NCI-H524 treated with DMSO at 0.1 percent for 48 hours (cell line): ENCODE measurements around the gene ZNF777.
A peak's percentile ranks its signal among the peaks of the same experiment; 100 is the strongest.

Source experiments
- DNase-seq: peaks from one replicate; lab custom pipeline; 2025; lab: John Stamatoyannopoulos, UW

ZNF777 gene

DNA sequence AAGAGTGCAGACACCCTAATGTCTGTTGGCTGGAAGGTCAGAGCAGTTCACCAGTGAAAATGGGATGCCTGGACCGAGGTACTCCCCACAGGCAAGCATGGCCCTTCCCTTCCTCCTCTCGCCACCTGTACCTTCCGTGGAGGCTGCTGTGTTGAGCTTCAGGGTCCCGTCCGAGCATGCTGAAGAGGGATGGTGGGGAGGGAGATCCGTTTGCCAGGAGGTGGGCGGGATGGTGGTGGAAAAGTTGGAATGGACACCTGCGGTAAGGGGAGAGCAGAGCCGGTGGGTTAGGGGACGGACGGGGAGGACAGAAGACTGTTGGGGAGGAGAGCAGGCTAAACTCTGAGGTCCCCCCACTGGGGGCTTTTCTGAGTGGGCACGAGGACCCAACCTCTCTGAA is 15.9 kb upstream of the ZNF777 start:
- DNase-seq, result no peak

DNA sequence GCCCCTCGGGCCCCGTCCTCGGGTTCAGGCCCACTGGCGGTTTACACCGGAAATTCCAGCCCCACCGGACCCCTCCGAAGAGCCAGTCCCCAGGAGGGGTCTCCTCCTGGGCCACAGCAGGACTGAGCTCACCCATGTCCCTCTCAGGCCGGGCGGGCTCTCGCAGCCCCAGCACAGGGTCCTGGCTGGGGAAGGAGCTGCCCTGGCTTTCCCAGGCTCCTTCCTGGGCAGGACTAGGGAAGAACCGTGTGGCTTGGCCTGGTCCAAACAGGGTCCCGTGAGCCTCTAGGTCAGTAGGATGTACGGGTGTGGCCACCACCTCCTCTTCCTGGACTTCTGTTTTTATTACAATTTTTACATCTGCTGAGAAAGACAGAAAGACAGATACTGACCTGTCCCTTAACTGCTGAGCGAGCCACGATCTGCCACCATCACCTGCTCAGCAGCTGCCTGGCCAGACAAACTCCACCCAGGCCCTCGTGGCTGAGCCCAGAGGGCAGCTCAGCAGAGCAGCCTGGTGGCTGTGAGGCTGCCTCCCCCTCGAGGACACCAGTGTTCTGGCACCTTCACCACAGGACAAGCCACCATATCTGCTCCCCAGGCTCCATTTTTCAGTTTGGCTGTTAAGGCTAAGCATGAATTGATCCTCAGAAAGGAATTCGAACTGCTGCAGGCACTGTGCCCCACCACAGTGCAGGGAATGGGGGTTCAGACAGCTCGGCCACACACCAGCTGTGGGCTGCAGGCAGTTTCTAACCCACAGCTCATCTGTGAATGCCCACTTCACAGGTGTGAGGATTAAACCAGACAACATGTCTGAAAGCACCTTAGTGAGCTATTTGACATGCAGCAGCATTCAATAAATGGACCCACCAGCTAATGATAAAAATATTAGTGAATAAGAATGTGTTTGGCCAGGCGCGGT is 14.5 kb upstream of the ZNF777 start:
- no peak for DNase-seq

DNA sequence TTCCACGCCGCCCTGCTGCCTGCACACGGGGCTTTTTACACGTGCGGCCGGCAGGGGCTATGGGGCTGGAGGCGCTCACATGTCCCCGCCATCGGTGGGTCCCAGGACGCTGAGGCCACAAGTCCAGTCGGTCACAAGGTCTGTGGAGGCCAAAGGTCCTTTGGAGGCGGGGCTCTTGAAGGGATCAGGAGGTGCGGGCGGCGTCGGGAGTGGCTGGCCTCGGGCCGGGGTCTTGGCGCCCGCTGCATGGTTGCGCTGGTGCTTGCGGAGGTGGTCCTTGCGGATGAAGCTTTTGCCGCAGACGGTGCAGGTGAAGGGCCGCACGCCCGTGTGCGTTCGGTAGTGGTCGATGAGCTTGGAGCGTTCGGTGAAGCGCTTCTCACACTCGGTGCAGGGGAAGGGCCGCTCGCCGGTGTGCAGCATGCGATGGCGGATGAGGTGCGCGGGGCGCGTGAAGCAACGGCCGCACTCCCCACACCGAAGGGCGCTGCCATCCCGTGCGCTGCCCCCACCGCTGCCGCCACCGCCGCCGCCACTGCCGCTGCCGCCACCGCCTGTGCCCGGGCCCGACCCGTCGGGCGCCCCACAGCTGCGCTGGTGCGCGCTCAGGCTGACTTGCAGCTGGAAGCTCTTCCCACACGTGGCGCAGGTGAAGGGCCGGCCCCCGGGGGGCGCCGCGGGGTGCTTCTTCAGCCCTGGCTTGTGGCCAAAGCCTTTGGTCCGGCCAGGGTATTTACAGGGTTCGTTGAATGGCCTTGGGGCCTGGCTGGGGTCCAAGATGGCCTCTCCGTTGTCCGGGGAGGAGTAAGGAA is 13.7 kb upstream of the ZNF777 start:
- DNase-seq, result no peak

DNA sequence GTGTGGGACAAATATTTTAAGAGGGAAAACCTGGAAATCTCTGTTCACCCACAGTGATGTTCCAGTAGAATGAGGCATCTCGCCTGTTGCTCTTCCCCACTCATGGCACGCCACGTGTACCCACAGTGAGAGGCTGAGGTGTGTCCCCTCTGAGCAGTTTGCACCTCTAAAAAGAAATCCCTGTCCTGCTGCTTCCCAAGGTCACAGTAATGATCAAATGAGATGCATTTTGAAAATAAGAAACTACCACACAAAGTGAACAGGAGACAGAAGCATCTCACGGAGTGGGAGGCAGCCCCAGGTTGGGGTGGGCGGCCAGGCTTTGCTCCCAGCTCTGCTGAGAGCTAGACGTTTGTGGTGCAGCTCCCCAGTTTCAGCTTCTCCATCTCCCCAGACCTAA is 12.4 kb upstream of the ZNF777 start:
- DNase-seq, result no peak

DNA sequence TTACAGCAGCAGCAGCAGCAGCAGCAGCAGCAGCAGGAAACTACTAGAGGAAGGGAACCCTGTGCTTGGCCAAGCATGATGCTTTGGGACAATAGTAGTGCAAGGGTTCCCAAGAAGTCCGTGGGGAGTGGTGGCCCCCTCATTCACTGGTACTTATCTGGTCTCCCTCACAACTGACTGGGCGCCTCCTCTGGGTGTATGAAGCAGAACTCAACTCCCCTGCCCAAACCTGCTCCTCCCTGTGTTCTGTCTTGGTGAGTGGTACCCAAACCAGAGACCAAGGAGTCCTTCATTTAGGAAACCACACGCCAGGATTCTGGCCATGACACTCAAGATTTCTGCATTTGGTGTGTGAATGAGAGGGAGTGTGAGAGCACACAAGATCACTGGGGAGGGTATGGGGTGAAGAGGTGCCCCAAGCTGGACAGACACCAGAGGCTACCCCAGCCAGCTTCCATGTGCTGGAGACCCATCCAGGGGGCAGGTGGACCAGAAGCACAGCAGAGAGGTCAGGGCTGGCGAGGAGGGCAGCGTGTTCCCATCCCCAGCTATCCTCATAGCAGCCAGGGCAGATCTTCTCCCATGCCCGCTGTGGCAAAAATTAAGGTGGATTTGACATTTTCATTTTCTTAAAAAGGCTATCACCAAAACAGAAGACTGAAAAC is 10.6 kb upstream of the ZNF777 start:
- no peak for DNase-seq

DNA sequence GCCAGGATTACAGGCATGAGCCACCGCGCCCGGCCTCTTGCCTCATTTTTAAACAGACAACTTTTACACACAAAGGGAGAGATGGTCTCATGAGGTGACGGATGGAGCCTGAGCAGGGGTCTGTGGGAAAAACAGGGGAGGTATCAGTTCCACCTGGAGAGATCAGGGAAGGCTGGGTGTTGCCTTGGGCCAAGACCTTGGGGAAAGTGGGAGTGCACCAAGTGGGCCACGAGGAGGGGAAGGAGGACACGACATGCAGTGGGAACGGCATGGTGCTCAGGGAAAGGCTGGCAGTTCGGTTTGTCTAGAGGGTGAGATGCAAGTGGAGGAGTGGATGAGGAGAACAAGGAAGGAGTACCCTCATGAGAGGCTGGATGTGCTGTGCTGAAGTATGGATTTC is 8.9 kb upstream of the ZNF777 start:
- DNase-seq, result no peak

DNA sequence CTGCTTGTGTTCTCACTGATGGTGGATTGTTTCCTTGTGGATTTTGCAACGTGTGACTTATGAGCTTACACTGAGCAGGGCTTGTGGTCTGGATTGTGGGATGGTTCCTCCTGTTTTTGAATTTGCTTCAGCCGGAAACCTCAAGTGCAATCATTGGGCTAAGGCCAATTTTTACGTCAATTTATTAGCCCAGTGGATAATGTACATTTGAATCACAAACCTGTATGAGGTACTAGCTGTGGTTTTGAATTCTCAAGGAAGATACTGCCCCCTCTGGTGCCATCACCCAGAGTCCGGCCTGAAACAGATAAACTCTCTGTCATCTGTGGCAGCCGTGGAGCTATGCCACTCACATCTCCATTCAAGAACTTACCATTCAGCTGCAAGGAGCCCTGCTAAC is 7.3 kb upstream of the ZNF777 start:
- DNase-seq, result no peak

DNA sequence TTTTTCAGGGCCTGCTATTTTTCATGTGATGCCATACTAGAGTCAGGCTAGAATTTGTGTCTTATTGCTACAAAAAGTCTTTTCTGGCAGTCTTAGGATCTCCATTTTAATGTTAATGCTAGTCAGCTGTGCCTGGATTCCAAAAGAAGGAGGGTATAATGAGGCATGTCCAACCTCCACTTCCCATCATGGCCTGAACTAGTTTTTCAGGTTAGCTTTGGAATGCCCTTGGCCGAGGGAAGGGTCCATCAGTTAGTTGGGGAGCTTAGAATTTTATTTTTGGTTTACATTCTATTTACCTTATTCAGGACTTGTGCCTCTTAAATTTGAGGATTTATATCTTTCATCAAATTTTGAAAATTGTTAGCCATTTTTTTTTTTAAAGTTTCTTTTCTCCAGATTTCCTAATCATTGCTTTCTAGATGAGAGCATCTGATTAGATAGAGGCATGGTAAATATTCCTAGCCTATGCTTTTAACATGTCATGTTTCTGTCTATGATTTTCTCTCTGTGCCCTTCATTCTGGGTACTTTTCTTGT is 6.5 kb upstream of the ZNF777 start:
- no peak for DNase-seq

DNA sequence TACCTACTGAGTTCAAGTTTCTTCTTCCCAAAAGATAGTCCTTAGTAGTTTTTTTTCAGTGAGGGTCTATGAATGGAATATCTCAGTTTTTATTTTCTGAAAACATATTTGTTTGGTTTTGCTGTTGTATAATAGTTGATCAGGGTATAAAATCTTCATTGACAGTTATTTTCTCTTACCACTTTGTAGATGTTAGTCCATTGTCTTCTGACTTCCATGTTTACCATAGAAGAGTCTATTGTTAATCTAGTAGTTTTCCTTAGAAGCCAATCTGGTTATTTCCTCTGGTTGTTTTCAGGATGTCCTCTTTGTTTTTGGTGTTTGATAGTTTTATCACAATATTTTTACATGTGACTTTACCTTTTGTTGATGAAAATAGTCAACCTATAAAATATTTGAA is 5.5 kb upstream of the ZNF777 start:
- DNase-seq, result no peak

DNA sequence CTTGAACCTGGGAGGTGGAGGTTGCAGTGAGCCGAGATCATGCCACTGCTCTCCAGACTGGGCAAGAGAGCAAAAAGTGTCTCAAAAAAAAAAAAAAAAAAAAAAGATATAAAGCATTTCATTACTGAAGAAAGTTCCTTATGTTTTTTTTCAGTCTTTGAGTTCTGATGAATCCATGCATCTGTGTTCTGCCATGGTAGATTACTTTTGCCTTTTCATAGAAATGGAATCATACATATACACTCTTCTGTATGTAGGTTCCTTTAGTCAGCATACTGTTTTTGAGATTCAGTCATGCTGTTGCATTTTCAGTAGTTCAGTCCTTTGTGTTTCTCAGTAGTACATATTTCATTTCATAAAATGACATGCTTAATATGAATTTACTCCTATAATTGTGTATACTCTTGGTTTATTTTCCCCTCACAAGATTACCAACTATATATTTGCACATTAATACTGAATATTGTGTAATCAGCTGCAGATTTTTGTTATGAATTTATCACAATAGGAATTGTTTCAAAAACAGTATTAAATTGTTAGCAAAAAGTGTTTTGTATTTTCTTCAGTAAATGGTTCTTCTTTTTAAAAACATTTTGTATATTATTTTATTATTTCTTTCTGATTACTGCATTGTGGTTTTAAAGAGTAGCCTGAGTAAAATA is 2.8 kb upstream of the ZNF777 start:
- DNase-seq, result no peak

DNA sequence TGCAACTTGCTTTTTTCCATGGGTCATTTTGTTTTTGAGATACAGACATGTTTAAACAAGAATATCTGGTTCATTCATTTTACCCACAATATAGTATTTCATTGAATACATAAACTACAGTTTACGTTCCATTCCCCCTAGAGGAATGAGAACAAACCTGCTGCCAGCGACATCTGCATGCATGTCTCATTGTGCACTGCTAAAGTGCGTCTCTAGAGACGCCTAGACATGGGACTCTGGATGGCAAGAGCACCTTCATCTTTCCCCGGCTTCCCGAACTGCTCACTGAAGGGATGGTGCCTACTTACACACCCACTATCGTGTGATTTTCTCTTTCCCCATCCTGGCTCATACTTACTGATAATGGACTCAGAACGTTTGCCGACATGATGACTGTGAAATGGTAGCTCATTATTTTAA is 1.2 kb upstream of the ZNF777 start:
- no peak for DNase-seq

DNA sequence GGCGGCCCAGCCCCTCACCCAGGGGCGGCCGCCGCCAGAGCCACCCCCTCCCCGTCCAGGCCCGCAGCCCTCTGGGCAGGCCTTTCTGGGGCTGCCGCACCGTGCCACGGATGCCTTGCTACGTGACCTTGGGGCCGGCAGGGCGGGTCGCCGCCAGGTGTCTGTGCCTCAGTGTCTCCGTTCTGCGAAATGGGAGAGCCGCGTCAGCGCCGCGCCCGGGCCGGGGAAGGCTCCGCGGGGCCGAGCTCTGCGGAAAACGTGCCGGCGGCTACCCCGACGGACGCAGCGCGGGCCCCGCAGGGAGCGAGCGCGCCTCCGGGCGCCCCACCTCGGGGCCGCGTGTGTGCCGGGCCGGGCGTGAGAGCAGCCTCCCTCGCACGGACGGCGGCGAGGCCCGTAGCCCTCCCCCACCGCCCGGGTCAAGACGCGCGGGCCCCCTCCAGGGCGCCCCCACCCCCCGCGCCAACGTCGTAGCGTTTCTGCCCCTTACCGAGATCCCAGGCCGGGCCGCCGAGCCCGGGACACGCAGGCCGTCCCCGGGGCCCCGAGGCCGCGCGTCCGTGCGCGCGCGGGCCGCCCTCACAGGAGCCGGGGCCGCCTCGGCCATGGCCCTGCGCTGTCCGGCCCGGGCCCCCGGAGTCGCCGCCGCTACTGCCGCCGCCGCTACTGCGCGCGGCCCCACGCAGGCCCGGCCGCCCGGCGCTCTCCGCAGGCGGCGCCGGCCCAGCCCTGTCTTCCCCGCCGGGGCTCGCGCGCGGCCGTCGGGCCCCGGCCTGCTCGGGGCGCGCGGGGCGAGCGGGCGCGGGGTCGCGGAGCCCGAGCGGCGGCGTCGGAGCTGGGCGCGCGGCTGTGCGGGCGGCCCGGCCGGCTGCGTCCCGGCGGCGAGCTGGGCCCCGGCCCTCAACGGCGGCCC is 1.1 kb downstream of the ZNF777 start:
- no peak for DNase-seq

DNA sequence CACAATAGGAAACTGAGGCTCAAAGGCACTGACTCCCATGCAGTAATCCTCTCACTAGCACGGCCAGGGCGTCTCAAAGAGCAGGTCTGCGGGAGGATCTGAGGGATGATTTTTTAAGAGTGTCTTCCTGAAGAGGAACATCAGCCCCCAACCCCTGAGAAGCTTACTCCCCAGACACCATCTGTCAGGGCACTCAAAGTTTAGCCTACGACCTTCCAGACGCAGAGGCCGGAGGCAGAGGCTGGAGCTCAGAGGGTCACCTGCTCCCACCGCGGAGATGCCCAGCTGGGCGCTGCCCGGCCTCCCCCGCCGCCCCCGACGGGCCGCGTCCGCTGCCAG is 1.7 kb downstream of the ZNF777 start:
- peak; percentile 22 for DNase-seq

DNA sequence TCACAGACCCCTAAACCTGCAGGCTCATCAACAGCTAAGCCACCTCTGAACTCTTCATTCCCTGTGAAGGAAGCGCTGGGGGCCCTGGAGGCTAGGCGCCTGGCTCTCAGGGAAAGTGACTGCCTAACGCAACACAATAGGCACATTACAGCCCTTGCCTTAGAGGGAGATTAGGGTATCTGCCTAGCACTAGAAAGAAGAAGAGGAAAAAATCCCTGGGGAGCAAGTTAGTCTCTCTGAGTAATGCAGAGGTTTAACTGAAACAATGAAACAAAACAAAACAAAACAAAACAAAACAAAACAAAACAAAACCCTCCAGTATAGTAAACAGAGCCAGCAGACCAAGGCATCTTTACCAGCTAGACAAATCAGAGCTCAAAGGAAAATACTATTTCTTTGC is 2.6 kb downstream of the ZNF777 start:
- DNase-seq, result no peak

DNA sequence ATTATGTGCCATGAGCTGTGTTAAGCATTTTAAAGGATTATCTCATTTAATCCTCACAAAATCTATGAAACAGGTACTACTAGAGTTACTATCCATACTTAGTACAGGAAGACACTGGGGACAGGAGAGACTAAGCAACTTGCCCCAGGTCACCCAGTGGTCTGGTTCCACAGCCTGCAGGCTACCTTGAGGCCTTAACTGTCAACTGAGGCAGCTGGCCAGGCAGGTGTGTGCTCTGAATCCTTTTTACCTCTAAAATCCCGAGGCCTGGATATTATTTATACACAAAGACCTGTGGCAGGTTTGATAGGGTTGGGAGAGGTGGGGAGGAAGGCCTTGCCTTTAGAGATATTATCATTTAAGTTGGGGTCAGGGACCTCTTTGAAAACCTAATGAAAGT is 3.1 kb downstream of the ZNF777 start:
- DNase-seq, result no peak

DNA sequence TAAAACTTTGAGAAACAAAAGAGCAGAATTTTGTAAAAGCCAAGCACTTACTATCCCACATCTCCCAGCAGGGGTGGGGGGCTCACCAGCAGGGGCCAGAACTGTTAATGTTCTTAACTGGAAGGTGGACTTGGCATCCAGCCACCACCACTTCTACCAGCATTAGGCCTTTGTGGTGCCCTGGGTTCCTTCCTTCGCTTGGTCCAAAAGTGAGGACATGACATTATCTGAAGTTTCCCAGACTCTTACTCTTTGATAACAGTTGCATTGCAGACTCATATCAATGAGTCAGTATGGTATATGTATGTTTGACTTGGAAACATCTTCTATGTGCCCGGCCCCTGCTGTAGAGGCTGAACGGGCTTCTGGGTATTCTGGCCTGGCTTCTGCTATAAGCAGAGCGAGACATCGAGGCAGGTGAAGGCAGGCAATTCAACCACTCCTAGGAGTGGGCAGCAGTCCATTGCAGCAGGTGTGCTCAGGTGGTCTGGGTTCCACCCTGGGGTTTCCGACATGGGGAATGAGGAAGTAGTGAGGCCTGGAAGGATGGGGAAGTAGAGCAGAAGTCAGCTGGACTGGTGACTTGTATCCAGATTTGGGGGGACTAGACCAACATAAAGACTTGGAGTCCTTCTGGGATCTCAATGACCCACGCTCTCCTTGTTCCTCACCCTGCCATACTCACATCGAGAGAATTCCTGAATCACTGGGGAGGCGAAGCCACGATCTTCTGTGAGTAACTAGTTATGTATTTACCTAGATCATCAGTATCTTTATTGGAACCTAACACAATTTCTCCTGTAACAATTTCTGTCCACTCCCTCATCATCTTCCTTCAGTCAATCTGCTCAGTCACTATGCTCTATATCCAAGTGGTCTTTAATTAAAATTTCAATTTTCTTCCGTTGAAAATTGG is 4.1 kb downstream of the ZNF777 start:
- no peak for DNase-seq

DNA sequence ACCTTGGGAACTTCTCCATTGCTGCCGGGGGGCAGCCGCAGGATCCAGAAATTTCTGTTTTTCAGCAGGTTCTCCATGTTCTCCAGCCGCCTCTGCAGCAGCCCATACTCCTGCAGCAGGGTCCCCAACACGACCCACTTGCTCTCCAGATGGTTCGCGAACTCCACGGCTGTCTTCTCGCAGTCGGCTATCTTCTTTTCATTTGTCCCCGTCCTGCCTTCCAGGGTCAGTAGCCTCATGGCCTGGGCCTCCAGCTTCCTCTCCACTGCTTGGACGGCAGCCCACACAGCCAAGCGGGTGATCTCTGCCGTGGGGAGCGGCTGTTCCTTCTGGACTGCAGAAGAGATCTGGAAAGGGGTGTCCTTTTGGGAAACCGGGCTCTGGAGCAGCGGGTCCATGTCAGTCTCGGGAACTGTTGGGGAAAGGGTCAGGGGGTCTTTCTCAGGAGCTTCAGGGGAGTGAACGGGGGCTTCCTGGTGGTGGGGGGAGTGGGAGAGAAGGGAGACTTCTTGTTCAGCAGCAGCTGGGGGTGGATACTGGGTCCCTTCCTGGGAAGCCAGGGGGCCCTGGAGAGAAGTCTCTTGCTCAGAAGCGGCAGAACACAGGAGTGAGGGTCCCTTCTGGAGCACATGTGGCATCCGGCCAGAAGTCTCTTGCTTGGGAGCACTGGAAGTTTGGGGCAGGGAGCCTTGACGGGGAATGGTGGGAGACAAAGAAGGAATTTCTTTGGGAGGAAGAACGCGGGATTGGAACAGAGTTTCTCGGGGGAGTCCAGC is 5.5 kb downstream of the ZNF777 start:
- DNase-seq, result no peak

DNA sequence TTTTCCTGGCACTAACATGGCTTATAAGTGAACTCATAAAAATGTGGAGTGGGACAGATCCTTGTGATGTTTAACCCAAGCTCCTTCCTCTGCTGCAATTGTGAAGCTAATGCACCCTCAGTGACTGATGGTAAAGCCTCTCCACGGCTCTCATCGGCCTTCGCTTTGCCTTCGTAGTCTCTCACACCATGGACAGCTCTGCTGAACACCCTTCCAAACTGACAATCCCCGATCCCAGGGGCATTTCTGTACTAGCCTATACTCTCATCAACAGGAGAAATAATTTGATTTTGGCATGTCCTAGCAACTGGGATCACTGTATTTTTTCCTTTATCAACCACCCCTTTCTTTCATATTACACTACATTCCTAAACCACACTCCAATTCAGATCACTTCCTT is 6.1 kb downstream of the ZNF777 start:
- no peak for DNase-seq

DNA sequence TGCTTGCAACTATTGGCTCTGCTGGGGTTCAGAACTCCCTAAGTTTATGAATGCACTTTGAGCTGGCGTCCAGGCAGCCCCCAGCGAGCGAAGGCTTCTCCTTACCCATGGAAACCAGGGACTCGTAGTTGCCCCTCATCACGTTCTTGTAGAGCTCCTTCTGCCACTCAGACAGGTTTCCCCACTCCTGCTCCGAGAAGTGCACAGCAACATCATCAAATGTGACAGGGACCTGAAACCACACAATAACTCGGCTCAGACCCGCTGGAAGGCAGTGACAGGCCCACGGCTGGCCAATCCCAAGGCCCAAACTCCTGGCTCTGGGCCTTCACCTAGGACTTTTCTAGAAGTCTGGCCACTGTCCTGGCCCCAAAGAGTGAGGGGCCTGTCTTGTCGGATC is 6.9 kb downstream of the ZNF777 start:
- DNase-seq, result no peak
